Neural progenitor cell (in vitro differentiated cells): Measurements from ENCODE around the gene C1orf122. TPM values are rescaled to one million over a fixed set of nuclear protein-coding genes. Genes with fewer than 3 reads are reported as not detected.

ENCODE experiments used
- DNase-seq: peaks from one replicate; pipeline ENCODE4 v3.0.0-alpha.2; 2016; ENCODE audit warnings: low spot score
- H2AFZ ChIP-seq: fragments of 200-600 bp; sonication (generic); replicated peaks from 2 replicates; pipeline ENCODE4 v1.6.1; 2016; ENCODE audit warnings: antibody characterized with exemption
- H3F3A ChIP-seq: fragments of 200-600 bp; sonication (generic); 2 replicates; pipeline ENCODE4 v1.6.1; 2016; ENCODE audit warnings: antibody characterized with exemption, low read depth
- H3K27ac ChIP-seq: fragments of 200-600 bp; sonication (generic); 2 replicates; pipeline ENCODE4 v1.5.1; 2016; ENCODE audit warnings: mild to moderate bottlenecking
- H3K27me3 ChIP-seq: fragments of 200-600 bp; sonication (generic); 2 replicates; pipeline ENCODE4 v1.6.1; 2016; ENCODE audit warnings: mild to moderate bottlenecking, moderate library complexity
- H3K36me3 ChIP-seq: fragments of 200-600 bp; sonication (generic); 2 replicates; pipeline ENCODE4 v1.5.1; 2016
- H3K4me1 ChIP-seq: fragments of 200-600 bp; sonication (generic); 2 replicates; pipeline ENCODE4 v1.6.1; 2016; ENCODE audit warnings: mixed run types
- H3K4me2 ChIP-seq: fragments of 200-600 bp; sonication (generic); 2 replicates; pipeline ENCODE4 v1.6.1; 2016
- H3K4me3 ChIP-seq: fragments of 200-600 bp; sonication (generic); 2 replicates; pipeline ENCODE4 v1.5.1; 2016
- H3K79me2 ChIP-seq: fragments of 200-600 bp; sonication (generic); 2 replicates; pipeline ENCODE4 v1.6.1; 2016; ENCODE audit warnings: low read depth
- H3K9ac ChIP-seq: fragments of 200-600 bp; sonication (generic); 2 replicates; pipeline ENCODE4 v1.6.1; 2016
- H3K9me3 ChIP-seq: fragments of 200-600 bp; sonication (generic); 2 replicates; pipeline ENCODE4 v1.5.1; 2016; ENCODE audit warnings: low read depth
- H4K20me1 ChIP-seq: fragments of 200-600 bp; sonication (generic); 2 replicates; pipeline ENCODE4 v1.6.1; 2016; ENCODE audit warnings: low read depth
- H3K27ac Mint-ChIP-seq: 3 replicates; pipeline ENCODE4 v1.8.0; 2021; ENCODE audit warnings: mixed read lengths
- H3K27me3 Mint-ChIP-seq: 2 replicates; pipeline ENCODE4 v1.8.0; 2022; ENCODE audit warnings: low read depth, mild to moderate bottlenecking, inconsistent platforms, moderate library complexity, mixed read lengths; ENCODE audit not compliant: insufficient read depth
- H3K36me3 Mint-ChIP-seq: 3 replicates; pipeline ENCODE4 v1.8.0; 2021; ENCODE audit warnings: mixed read lengths
- H3K4me1 Mint-ChIP-seq: 3 replicates; pipeline ENCODE4 v1.8.0; 2021; ENCODE audit warnings: mixed read lengths
- H3K4me3 Mint-ChIP-seq: 3 replicates; pipeline ENCODE4 v1.8.0; 2021; ENCODE audit warnings: mild to moderate bottlenecking, moderate library complexity, mixed read lengths
- H3K9me3 Mint-ChIP-seq: 3 replicates; pipeline ENCODE4 v1.8.0; 2020; ENCODE audit warnings: mixed read lengths
- CTCF ChIP-seq: fragments of 200-600 bp; sonication (generic); IDR thresholded peaks from 2 replicates; pipeline ENCODE4 v1.5.1; 2017; ENCODE audit warnings: antibody characterized with exemption, mild to moderate bottlenecking
- EZH2 ChIP-seq: fragments of 200-600 bp; sonication (generic); IDR thresholded peaks from 2 replicates; pipeline ENCODE4 v1.6.1; 2017; ENCODE audit warnings: antibody characterized with exemption, mild to moderate bottlenecking, moderate library complexity
- EZH2phosphoT487 ChIP-seq: fragments of 200-600 bp; sonication (generic); IDR thresholded peaks from 2 replicates; pipeline ENCODE4 v1.6.1; 2017; ENCODE audit warnings: antibody characterized with exemption
- total RNA-seq: library from RNA; depleted of rRNA; stranded (reverse); fragments of >200 nt; gene quantifications from 2 replicates; pipeline ENCODE4 v1.2.3, GENCODE V29; 2015; ENCODE audit warnings: low replicate concordance

Gene C1orf122
- total RNA-seq, 1 donor from 2014 or later: 17.7 TPM

- Mint-ChIP-seq H3K4me3 (no peak overlapping the region), H3K9me3 (no peaks in the 10 kb centered on the region), H3K27me3 (peaks cover 20% of the 10 kb centered on the region), H3K27ac (no peak overlapping the region), H3K36me3 (peaks cover 10% of the 10 kb centered on the region), H3K4me1 (no peaks in the 10 kb centered on the region)
- no peak overlapping the region for H3K9ac ChIP-seq
- peaks cover 29% of the 10 kb centered on the region for H4K20me1 ChIP-seq
- no peaks in the 10 kb centered on the region for H3K36me3 ChIP-seq
- no peak for DNase-seq
- no peak overlapping the region for H3K4me3 ChIP-seq
- H2AFZ ChIP-seq: no peak overlapping the region
- no peak overlapping the region for H3K4me2 ChIP-seq
- H3K4me1 ChIP-seq: no peaks in the 10 kb centered on the region
- H3K79me2 ChIP-seq: no peaks in the 10 kb centered on the region
- no peaks in the 10 kb centered on the region for H3K9me3 ChIP-seq
- no peak overlapping the region for H3K27ac ChIP-seq
- peaks cover 9% of the 10 kb centered on the region for H3F3A ChIP-seq
- TF ChIP-seq EZH2phosphoT487 (no peak), CTCF (no peak), EZH2 (no peak)
- peaks cover 32% of the 10 kb centered on the region for H3K27me3 ChIP-seq
These were observed 9.7 kb upstream of the C1orf122 start for GRCh38 chr1:37797750-37798345.

- Mint-ChIP-seq H3K27me3 (peaks cover 2% of the 10 kb centered on the region), H3K36me3 (peaks cover 16% of the 10 kb centered on the region), H3K27ac (no peak overlapping the region), H3K4me3 (no peak overlapping the region), H3K9me3 (no peaks in the 10 kb centered on the region), H3K4me1 (peaks cover 6% of the 10 kb centered on the region)
- Histone ChIP-seq H3K27me3 (no peaks in the 10 kb centered on the region), H3K36me3 (peaks cover 7% of the 10 kb centered on the region), H2AFZ (no peak overlapping the region), H3F3A (peaks cover 10% of the 10 kb centered on the region), H3K4me3 (no peak overlapping the region), H4K20me1 (peaks cover 32% of the 10 kb centered on the region), H3K27ac (no peak overlapping the region), H3K4me2 (no peak overlapping the region), H3K9ac (no peak overlapping the region), H3K79me2 (peaks cover 16% of the 10 kb centered on the region), H3K9me3 (no peaks in the 10 kb centered on the region), H3K4me1 (peaks cover 5% of the 10 kb centered on the region)
- TF ChIP-seq EZH2 (no peak), EZH2phosphoT487 (no peak), CTCF (no peak)
- no peak for DNase-seq
These were observed 5.2 kb upstream of the C1orf122 start for GRCh38 chr1:37802439-37802838.

GRCh38 chr1:37807220-37807554 lies 403 bp upstream of the C1orf122 start:
- H3K4me1 ChIP-seq: peaks cover 14% of the 10 kb centered on the region
- H3F3A ChIP-seq: peaks cover 28% of the 10 kb centered on the region
- DNase-seq: no peak
- peaks cover 37% of the 10 kb centered on the region for H3K79me2 ChIP-seq
- Mint-ChIP-seq H3K4me1 (peaks cover 27% of the 10 kb centered on the region), H3K27ac (no peak overlapping the region), H3K36me3 (peaks cover 12% of the 10 kb centered on the region), H3K9me3 (no peaks in the 10 kb centered on the region), H3K27me3 (peaks cover 2% of the 10 kb centered on the region), H3K4me3 (peak overlapping the region; percentile 87)
- H3K27ac ChIP-seq: no peak overlapping the region
- H4K20me1 ChIP-seq: peaks cover 60% of the 10 kb centered on the region
- H3K36me3 ChIP-seq: peaks cover 10% of the 10 kb centered on the region
- peak overlapping the region; percentile 99 for H3K4me2 ChIP-seq
- peak overlapping the region; percentile 95 for H3K4me3 ChIP-seq
- peak overlapping the region; percentile 88 for H2AFZ ChIP-seq
- H3K9me3 ChIP-seq: no peaks in the 10 kb centered on the region
- TF ChIP-seq EZH2 (no peak), EZH2phosphoT487 (no peak), CTCF (no peak)
- H3K27me3 ChIP-seq: no peaks in the 10 kb centered on the region
- peak overlapping the region; percentile 88 for H3K9ac ChIP-seq
